Muscle of leg (tissue), 16 donors: ENCODE results near the gene PCDHB14. TPM values are rescaled to one million over a fixed set of nuclear protein-coding genes. Genes with fewer than 3 reads are reported as not detected.
A peak's percentile ranks its signal among the peaks of the same experiment; 100 is the strongest.
"Not testable (repeated sequence)": the region's sequence is repeated elsewhere in the genome, so short reads cannot be mapped to it uniquely, and the experiment has no call there.

Experiments
- DNase-seq: peaks from one replicate; pipeline ENCODE4 v3.0.0; 2013
- H3K27ac ChIP-seq: one replicate; pipeline ENCODE4 v1.5.1; 2013; ENCODE audit warnings: mild to moderate bottlenecking, low read length, control low read depth
- H3K27me3 ChIP-seq: one replicate; pipeline ENCODE4 v1.6.1; 2013; ENCODE audit warnings: low read length; ENCODE audit not compliant: control insufficient read depth, insufficient read depth
- H3K36me3 ChIP-seq: one replicate; pipeline ENCODE4 v1.6.1; 2013; ENCODE audit warnings: low read length; ENCODE audit not compliant: control insufficient read depth, insufficient read depth
- H3K4me1 ChIP-seq: one replicate; pipeline ENCODE4 v1.6.1; 2013; ENCODE audit warnings: low read length; ENCODE audit not compliant: control insufficient read depth, insufficient read depth
- H3K4me3 ChIP-seq: one replicate; pipeline ENCODE4 v1.5.1; 2013; ENCODE audit warnings: low read length, control low read depth
- H3K9me3 ChIP-seq: replicated peaks from 2 replicates; pipeline ENCODE4 v1.6.1; 2013; ENCODE audit warnings: low read depth, low read length; ENCODE audit not compliant: control insufficient read depth
- WGBS: methylation state at CpG from one replicate; pipeline ENCODE4 v1.1.5; 2013; ENCODE audit warnings: missing lambda C conversion rate; ENCODE audit not compliant: insufficient coverage; 5-methylcytosine and 5-hydroxymethylcytosine counted together
- long read RNA-seq, 11 donors: transcript quantifications; one replicate each; lab custom pipeline, GENCODE V29; 2026
- polyA plus RNA-seq, 8 donors: library from polyadenylated mRNA; unstranded; fragments of 120-200 nt; gene quantifications; one replicate each; pipeline versions ENCODE4 v1.2.1 to v1.2.3, GENCODE V29; 2013; ENCODE audit warnings: inconsistent platforms in 1 of 8, low replicate concordance in 1 of 8; ENCODE audit not compliant: insufficient read length in 8 of 8, insufficient read depth in 1 of 8
- total RNA-seq: library from RNA; stranded (reverse); fragments of 120-200 nt; gene quantifications from one replicate; pipeline ENCODE4 v1.2.4, GENCODE V29; 2013

PCDHB14 gene
- total RNA-seq (4.8 TPM), polyA plus RNA-seq (1 to 10 TPM; 5.6 to 9.0 (median 6.7) TPM)
- long read RNA-seq, donor 1, full-length matches to known transcripts: 4 of 4 reads
- long read RNA-seq, donor 1, partial matches to known transcripts: 0 of 4 reads
- long read RNA-seq, donor 1, other reads (novel, unspliced or antisense): 0 of 4 reads
- long read RNA-seq, donor 2, full-length matches to known transcripts: 2 of 2 reads
- long read RNA-seq, donor 2, partial matches to known transcripts: 0 of 2 reads
- long read RNA-seq, donor 2, other reads (novel, unspliced or antisense): 0 of 2 reads
- long read RNA-seq, donor 3, full-length matches to known transcripts: 5 of 5 reads
- long read RNA-seq, donor 3, partial matches to known transcripts: 0 of 5 reads
- long read RNA-seq, donor 3, other reads (novel, unspliced or antisense): 0 of 5 reads
- long read RNA-seq, donor 4, full-length matches to known transcripts: 3 of 3 reads
- long read RNA-seq, donor 4, partial matches to known transcripts: 0 of 3 reads
- long read RNA-seq, donor 4, other reads (novel, unspliced or antisense): 0 of 3 reads
- long read RNA-seq, donor 5, full-length matches to known transcripts: 17 of 17 reads
- long read RNA-seq, donor 5, partial matches to known transcripts: 0 of 17 reads
- long read RNA-seq, donor 5, other reads (novel, unspliced or antisense): 0 of 17 reads
- long read RNA-seq, donor 6, full-length matches to known transcripts: 7 of 7 reads
- long read RNA-seq, donor 6, partial matches to known transcripts: 0 of 7 reads
- long read RNA-seq, donor 6, other reads (novel, unspliced or antisense): 0 of 7 reads
- long read RNA-seq, donor 7, full-length matches to known transcripts: 6 of 6 reads
- long read RNA-seq, donor 7, partial matches to known transcripts: 0 of 6 reads
- long read RNA-seq, donor 7, other reads (novel, unspliced or antisense): 0 of 6 reads
- long read RNA-seq, donor 8, full-length matches to known transcripts: 6 of 6 reads
- long read RNA-seq, donor 8, partial matches to known transcripts: 0 of 6 reads
- long read RNA-seq, donor 8, other reads (novel, unspliced or antisense): 0 of 6 reads
- long read RNA-seq, donor 9, full-length matches to known transcripts: 10 of 10 reads
- long read RNA-seq, donor 9, partial matches to known transcripts: 0 of 10 reads
- long read RNA-seq, donor 9, other reads (novel, unspliced or antisense): 0 of 10 reads
- long read RNA-seq, donor 10, full-length matches to known transcripts: 12 of 12 reads
- long read RNA-seq, donor 10, partial matches to known transcripts: 0 of 12 reads
- long read RNA-seq, donor 10, other reads (novel, unspliced or antisense): 0 of 12 reads
- long read RNA-seq, donor 11, full-length matches to known transcripts: 6 of 6 reads
- long read RNA-seq, donor 11, partial matches to known transcripts: 0 of 6 reads
- long read RNA-seq, donor 11, other reads (novel, unspliced or antisense): 0 of 6 reads

GRCh38 chr5:141223112-141223783 is at the start of gene PCDHB14:
Gene PCDHB14 (plus strand): TSS chr5:141223343. CDS start chr5:141223506, 163 bp downstream.
- H3K36me3 ChIP-seq: no peaks in the 10 kb centered on the region
- DNase-seq: peak; percentile 39
- WGBS: 18% methylated on average over 12 of the region's 15 CpGs
- H3K27me3 ChIP-seq: no peaks in the 10 kb centered on the region
- no peaks in the 10 kb centered on the region for H3K4me1 ChIP-seq
- peak within 1 kb of the TSS; percentile 34 for H3K4me3 ChIP-seq
- H3K9me3 ChIP-seq: peaks cover 33% of the 10 kb centered on the region
- H3K27ac ChIP-seq: no peak within 1 kb of the TSS

- WGBS: 34% methylated on average over 64 of the region's 79 CpGs
- not testable (repeated sequence) for H3K4me1 ChIP-seq, H3K4me3 ChIP-seq, DNase-seq, H3K36me3 ChIP-seq, H3K27ac ChIP-seq
- Histone ChIP-seq H3K27me3 (peaks cover 13% of the 10 kb centered on the region), H3K9me3 (peaks cover 19% of the 10 kb centered on the region)
Observed at GRCh38 chr5:141174291-141175104, 48.6 kb upstream of the PCDHB14 start.

GRCh38 chr5:141175933-141176332 is 47.2 kb upstream of the PCDHB14 start:
- Histone ChIP-seq H3K4me1 (no peaks in the 10 kb centered on the region), H3K9me3 (peaks cover 22% of the 10 kb centered on the region), H3K27me3 (peaks cover 16% of the 10 kb centered on the region), H3K36me3 (no peaks in the 10 kb centered on the region), H3K4me3 (no peak overlapping the region), H3K27ac (no peak overlapping the region)
- no peak for DNase-seq
- no CpG with 5 or more reads among the region's 1 CpG for WGBS

GRCh38 chr5:141177577-141178191 is 45.5 kb upstream of the PCDHB14 start, which contains the start of gene PCDHB8:
Gene PCDHB8 (plus strand): TSS chr5:141177790. CDS start chr5:141178035, 245 bp downstream.
- H3K27ac ChIP-seq, H3K4me1 ChIP-seq, H3K36me3 ChIP-seq, DNase-seq, H3K4me3 ChIP-seq: not testable (repeated sequence)
- peaks cover 24% of the 10 kb centered on the region for H3K9me3 ChIP-seq
- 43% methylated on average over 3 of the region's 18 CpGs for WGBS
- peaks cover 16% of the 10 kb centered on the region for H3K27me3 ChIP-seq

- peaks cover 18% of the 10 kb centered on the region for H3K9me3 ChIP-seq
- WGBS: 30% methylated on average over 22 of the region's 39 CpGs
Observed at GRCh38 chr5:141179371-141179770, 43.8 kb upstream of the PCDHB14 start.

GRCh38 chr5:141179876-141180275 is 43.3 kb upstream of the PCDHB14 start:
- not testable (repeated sequence) for H3K36me3 ChIP-seq, DNase-seq, H3K4me3 ChIP-seq, H3K4me1 ChIP-seq, H3K27ac ChIP-seq
- Histone ChIP-seq H3K9me3 (peaks cover 21% of the 10 kb centered on the region), H3K27me3 (peaks cover 13% of the 10 kb centered on the region)
- WGBS: 28% methylated on average over 18 of the region's 32 CpGs

More at GRCh38 chr5:141179371-141179770, 43.8 kb upstream of the PCDHB14 start:
- not testable (repeated sequence) for DNase-seq, H3K4me3 ChIP-seq, H3K27ac ChIP-seq, H3K27me3 ChIP-seq, H3K4me1 ChIP-seq, H3K36me3 ChIP-seq

GRCh38 chr5:141180313-141180712 is 42.8 kb upstream of the PCDHB14 start:
- Histone ChIP-seq H3K36me3 (no peaks in the 10 kb centered on the region), H3K4me3 (no peak overlapping the region), H3K4me1 (no peaks in the 10 kb centered on the region), H3K9me3 (peaks cover 21% of the 10 kb centered on the region), H3K27ac (no peak overlapping the region), H3K27me3 (peaks cover 13% of the 10 kb centered on the region)
- no CpG with 5 or more reads among the region's 1 CpG for WGBS
- DNase-seq: no peak

GRCh38 chr5:141182248-141182647 is 40.9 kb upstream of the PCDHB14 start, which contains the start of gene PCDHB16:
Gene PCDHB16 (plus strand): TSS chr5:141182387. CDS start chr5:141182560, 173 bp downstream.
- DNase-seq: peak; percentile 55
- Histone ChIP-seq H3K4me1 (no peaks in the 10 kb centered on the region), H3K27me3 (peaks cover 13% of the 10 kb centered on the region), H3K36me3 (no peaks in the 10 kb centered on the region), H3K27ac (no peak within 1 kb of the TSS), H3K9me3 (peaks cover 27% of the 10 kb centered on the region), H3K4me3 (peak within 1 kb of the TSS; percentile 28)
- 8% methylated on average over 13 of the region's 13 CpGs for WGBS
